Measurements from ENCODE around the gene AMPD1. TPM values are rescaled to one million over a fixed set of nuclear protein-coding genes. Genes with fewer than 3 reads are reported as not detected.

The AMPD1 gene
- total and polyA plus RNA-seq, 8 donors: 0.47 TPM; not detected in 7

DNA sequence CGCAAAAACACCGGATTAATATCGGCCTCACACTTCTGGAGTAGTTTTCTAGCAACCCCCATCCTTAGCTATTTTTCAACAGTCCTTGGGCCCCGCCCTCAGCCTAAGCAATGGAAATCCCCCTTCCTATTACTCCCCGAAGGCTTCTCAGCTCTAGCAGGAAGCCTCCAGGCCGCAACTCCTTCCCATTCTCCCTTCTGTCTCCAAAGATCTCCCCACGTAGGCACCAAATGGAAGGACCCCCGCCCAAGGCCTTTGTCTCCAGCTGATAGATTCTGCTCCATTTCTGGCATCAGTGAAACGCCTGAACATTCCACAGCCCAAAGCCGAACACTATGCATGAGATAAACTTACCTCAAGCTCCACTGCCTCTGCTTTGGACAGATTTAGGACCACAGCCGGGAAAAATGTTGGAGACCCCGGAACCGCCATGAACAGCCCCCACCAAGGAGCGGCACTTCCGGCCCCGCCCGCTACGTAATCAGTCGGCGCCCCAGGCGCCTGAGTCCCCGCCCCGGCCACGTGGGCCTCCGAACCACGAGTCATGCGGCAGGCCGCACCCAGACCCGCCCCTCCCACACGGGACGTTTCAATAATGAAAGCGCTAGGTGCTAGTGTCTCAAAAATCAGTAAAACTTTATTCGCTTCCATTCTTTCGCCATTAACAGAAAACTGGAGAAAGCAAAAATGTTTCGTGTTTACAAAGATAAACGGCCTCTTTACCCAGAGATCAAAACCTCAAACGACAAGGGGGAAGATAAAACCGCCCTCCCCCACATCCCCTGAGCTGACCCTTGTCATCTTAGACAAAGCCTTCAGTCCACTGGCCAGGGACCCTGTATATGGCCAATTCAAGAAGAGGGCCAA, 21.2 kb upstream of the AMPD1 start, which contains the start of gene NRAS:
NRAS (minus strand) TSS at position 468 of the 867 bp plus-strand sequence. CDS start 611 bp downstream, outside the sequence.
- no peak for FAIRE-seq
- peak; percentile 89 to 97 (median 92) for DNase-seq
- 0% methylated on average over 38 of the region's 38 CpGs for WGBS, 2 donors
- Histone ChIP-seq H3K9me3 (no peaks in the 10 kb centered on the region), H3K27ac (peak within 1 kb of the TSS; percentile 56 to 84 (median 77)), H3K36me3 (peaks cover 4 to 54% (median 18%) of the 10 kb centered on the region in 3 donors), H3K4me1 (peaks cover 11 to 18% (median 16%) of the 10 kb centered on the region in 3 donors), H3K27me3 (no peaks in the 10 kb centered on the region), H3K4me3 (peak within 1 kb of the TSS; percentile 61 to 86 (median 74))
- TF ChIP-seq, protein P1, sequence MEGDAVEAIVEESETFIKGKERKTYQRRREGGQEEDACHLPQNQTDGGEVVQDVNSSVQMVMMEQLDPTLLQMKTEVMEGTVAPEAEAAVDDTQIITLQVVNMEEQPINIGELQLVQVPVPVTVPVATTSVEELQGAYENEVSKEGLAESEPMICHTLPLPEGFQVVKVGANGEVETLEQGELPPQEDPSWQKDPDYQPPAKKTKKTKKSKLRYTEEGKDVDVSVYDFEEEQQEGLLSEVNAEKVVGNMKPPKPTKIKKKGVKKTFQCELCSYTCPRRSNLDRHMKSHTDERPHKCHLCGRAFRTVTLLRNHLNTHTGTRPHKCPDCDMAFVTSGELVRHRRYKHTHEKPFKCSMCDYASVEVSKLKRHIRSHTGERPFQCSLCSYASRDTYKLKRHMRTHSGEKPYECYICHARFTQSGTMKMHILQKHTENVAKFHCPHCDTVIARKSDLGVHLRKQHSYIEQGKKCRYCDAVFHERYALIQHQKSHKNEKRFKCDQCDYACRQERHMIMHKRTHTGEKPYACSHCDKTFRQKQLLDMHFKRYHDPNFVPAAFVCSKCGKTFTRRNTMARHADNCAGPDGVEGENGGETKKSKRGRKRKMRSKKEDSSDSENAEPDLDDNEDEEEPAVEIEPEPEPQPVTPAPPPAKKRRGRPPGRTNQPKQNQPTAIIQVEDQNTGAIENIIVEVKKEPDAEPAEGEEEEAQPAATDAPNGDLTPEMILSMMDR (IDR thresholded peaks at IDR 0.05): no peak
- intact Hi-C loops (cut with DNase I): no loop called here
- peak; percentile 98 to 100 (median 100) for ATAC-seq

DNA sequence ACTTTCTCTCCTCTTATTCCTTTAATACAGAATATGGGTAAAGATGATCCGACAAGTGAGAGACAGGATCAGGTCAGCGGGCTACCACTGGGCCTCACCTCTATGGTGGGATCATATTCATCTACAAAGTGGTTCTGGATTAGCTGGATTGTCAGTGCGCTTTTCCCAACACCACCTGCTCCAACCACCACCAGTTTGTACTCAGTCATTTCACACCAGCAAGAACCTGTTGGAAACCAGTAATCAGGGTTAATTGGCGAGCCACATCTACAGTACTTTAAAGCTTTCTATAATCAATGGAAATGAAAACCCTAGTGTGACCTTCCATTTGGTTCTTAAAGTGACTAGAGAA, 20.6 kb upstream of the AMPD1 start:
- ATAC-seq: peak in 2 of 4 donors; percentile 4 to 13
- Histone ChIP-seq H3K9me3 (no peaks in the 10 kb centered on the region), H3K36me3 (peaks cover 3 to 51% (median 18%) of the 10 kb centered on the region in 3 donors), H3K4me1 (peaks cover 11 to 18% (median 16%) of the 10 kb centered on the region in 3 donors), H3K4me3 (peak overlapping the region; percentile 61 to 86 (median 74)), H3K27me3 (no peaks in the 10 kb centered on the region), H3K27ac (peak overlapping the region; percentile 56 to 84 (median 77))
- intact Hi-C loops (cut with DNase I): no loop called here
- no peak for FAIRE-seq
- no peak for DNase-seq
- 20 to 21% methylated on average over 4 of the region's 4 CpGs for WGBS, 2 donors
- TF ChIP-seq, protein P1 (IDR thresholded peaks at IDR 0.05): no peak

DNA sequence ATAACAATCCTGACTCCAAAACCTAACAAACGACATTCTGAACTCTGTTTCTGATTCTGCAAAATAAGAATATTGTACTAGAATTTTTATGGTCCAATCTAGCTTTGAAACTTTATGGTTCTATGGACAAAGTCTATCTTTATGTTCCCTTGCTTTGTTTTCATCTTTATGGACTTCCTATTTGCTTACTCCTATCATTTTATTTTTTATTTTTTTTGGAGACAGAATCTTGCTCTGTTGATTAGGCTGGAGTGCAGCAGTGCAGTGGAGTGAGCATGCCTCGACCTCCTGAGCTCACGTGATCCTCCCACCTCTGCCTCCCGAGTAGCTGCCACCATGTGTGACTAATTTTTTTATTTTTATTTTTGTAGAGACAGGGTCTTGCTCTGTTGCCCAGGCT, 17.6 kb upstream of the AMPD1 start:
- TF ChIP-seq, protein P1 (IDR thresholded peaks at IDR 0.05): no peak
- Histone ChIP-seq H3K9me3 (no peaks in the 10 kb centered on the region), H3K4me3 (no peak overlapping the region), H3K36me3 (peaks cover 0 to 43% (median 8%) of the 10 kb centered on the region in 3 donors), H3K4me1 (peaks cover 11 to 18% (median 16%) of the 10 kb centered on the region in 3 donors), H3K27ac (no peak overlapping the region), H3K27me3 (no peaks in the 10 kb centered on the region)
- DNase-seq (no peak), FAIRE-seq (no peak), ATAC-seq (no peak)
- intact Hi-C loops (cut with DNase I): no loop called here
- WGBS, 2 donors: 75 to 87% methylated on average over 4 of the region's 4 CpGs

DNA sequence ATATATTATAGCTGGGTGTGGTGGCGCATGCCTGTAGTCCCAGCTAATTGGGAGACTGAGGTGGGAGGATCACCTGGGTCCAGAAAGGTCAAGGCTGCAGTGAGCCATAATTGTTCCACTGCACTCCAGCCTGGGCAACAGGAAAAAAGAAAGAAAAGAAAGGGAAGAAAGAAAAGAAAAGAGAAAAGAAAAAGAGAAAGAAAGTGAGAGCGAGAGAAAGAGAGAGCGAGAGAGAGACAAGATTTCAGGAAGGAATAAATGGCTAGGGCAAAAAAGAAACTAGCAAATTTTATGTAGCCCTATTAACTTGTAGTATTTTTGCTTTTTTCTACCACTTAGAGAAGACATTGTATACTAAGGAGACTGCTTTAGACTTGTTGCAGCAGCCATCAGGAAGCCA, 15.0 kb upstream of the AMPD1 start:
- Histone ChIP-seq H3K27me3 (no peaks in the 10 kb centered on the region), H3K4me3 (no peak overlapping the region), H3K36me3 (peaks cover 0 to 54% (median 21%) of the 10 kb centered on the region in 3 donors), H3K9me3 (no peaks in the 10 kb centered on the region), H3K4me1 (peaks cover 6 to 8% (median 7%) of the 10 kb centered on the region in 3 donors), H3K27ac (no peak overlapping the region)
- TF ChIP-seq, protein P1 (IDR thresholded peaks at IDR 0.05): no peak
- ATAC-seq (no peak), DNase-seq (no peak), FAIRE-seq (no peak)
- 96% methylated on average over 3 of the region's 3 CpGs for whole genome bisulfite sequencing, 2 donors
- intact Hi-C loops (cut with DNase I): no loop called here

DNA sequence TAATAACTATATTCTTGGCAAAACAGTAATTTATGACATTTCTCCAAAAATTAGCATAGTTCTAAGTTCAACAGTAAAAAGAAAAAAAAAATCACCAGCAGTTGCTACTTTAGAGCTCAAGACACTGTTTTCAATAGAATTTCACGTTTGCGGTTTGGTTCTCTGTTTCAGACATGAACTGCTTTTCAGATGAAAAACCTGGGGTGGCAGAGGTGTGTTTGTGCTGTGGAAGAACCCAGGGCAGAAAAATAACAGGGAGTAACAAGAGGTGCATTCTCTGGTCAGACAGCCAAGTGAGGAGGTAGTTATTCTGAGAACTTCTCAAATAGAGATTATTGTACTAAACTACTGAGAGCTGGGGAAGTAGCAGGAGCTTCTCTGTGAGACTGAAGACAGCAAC, 12.3 kb upstream of the AMPD1 start:
- Histone ChIP-seq H3K4me1 (no peaks in the 10 kb centered on the region), H3K36me3 (peaks cover 0 to 46% (median 21%) of the 10 kb centered on the region in 3 donors), H3K27ac (no peak overlapping the region), H3K9me3 (no peaks in the 10 kb centered on the region), H3K27me3 (no peaks in the 10 kb centered on the region), H3K4me3 (no peak overlapping the region)
- ATAC-seq: no peak
- TF ChIP-seq, protein P1 (IDR thresholded peaks at IDR 0.05): no peak
- no peak for DNase-seq
- no peak for FAIRE-seq
- intact Hi-C loops (cut with DNase I): no loop called here
- 83 to 91% methylated on average over 2 of the region's 2 CpGs for WGBS, 2 donors
